HEK293T (cell line): Measurements from ENCODE around the gene SAMSN1.
"Not testable (repeated sequence)": the region's sequence is repeated elsewhere in the genome, so short reads cannot be mapped to it uniquely, and the experiment has no call there.

Source experiments
- CTCF ChIA-PET: fragments of 350-600 bp; formaldehyde crosslinking; extraction: SDS; loops from one replicate; lab custom pipeline; 2021; ENCODE audit warnings: antibody characterized with exemption, inconsistent platforms; lab: Yijun Ruan, JAX
- POLR2A ChIA-PET: fragments of 350-600 bp; formaldehyde crosslinking; extraction: SDS; loops from one replicate; lab custom pipeline; 2020; ENCODE audit warnings: antibody characterized with exemption, inconsistent platforms; lab: Yijun Ruan, JAX
- DNase-seq: peaks from one replicate; pipeline ENCODE4 v3.0.0; 2012; ENCODE audit warnings: mixed read lengths; ENCODE audit errors: extremely low spot score
- ARNT ChIP-seq: fragments of 450-650 bp; IDR thresholded peaks from 2 replicates; pipeline ENCODE4 v1.6.1; 2017; ENCODE audit warnings: mild to moderate bottlenecking
- BHLHE40 ChIP-seq: fragments of 450-650 bp; IDR thresholded peaks from 2 replicates; pipeline ENCODE4 v1.6.1; 2016; ENCODE audit warnings: mild to moderate bottlenecking, moderate library complexity, borderline replicate concordance
- CTBP1 ChIP-seq: fragments of 450-650 bp; IDR thresholded peaks from 2 replicates; pipeline ENCODE4 v1.6.1; 2016; ENCODE audit warnings: borderline replicate concordance
- ELF4 ChIP-seq: fragments of 450-650 bp; IDR thresholded peaks from 2 replicates; pipeline ENCODE4 v1.6.1; 2017; ENCODE audit warnings: antibody characterized with exemption
- FOXA1 ChIP-seq: fragments of 450-650 bp; IDR thresholded peaks from 2 replicates; pipeline ENCODE4 v1.6.1; 2016; ENCODE audit warnings: mild to moderate bottlenecking
- FOXK2 ChIP-seq: fragments of 450-650 bp; IDR thresholded peaks from 2 replicates; pipeline ENCODE4 v1.6.1; 2016; ENCODE audit warnings: mild to moderate bottlenecking
- FOXM1 ChIP-seq: fragments of 450-650 bp; IDR thresholded peaks from 2 replicates; pipeline ENCODE4 v1.6.1; 2017; ENCODE audit warnings: mild to moderate bottlenecking, borderline replicate concordance
- HDGF ChIP-seq: fragments of 450-650 bp; IDR thresholded peaks from 2 replicates; pipeline ENCODE4 v1.6.1; 2017; ENCODE audit warnings: antibody characterized with exemption, borderline replicate concordance
- L3MBTL2 ChIP-seq: fragments of 450-650 bp; conservative IDR thresholded peaks from 2 replicates; pipeline ENCODE4 v1.6.1; 2016; ENCODE audit warnings: mild to moderate bottlenecking
- LEF1 ChIP-seq: fragments of 450-650 bp; IDR thresholded peaks from 2 replicates; pipeline ENCODE4 v1.6.1; 2017; ENCODE audit warnings: mild to moderate bottlenecking, borderline replicate concordance
- NFRKB ChIP-seq: fragments of 450-650 bp; IDR thresholded peaks from 2 replicates; pipeline ENCODE4 v1.6.1; 2016; ENCODE audit warnings: mild to moderate bottlenecking, moderate library complexity
- SP1 ChIP-seq: fragments of 450-650 bp; IDR thresholded peaks from 2 replicates; pipeline ENCODE4 v1.6.1; 2017
- SUZ12 ChIP-seq: fragments of 450-650 bp; IDR thresholded peaks from 2 replicates; pipeline ENCODE4 v1.6.1; 2016; ENCODE audit warnings: mild to moderate bottlenecking
- TARDBP ChIP-seq: fragments of 450-650 bp; IDR thresholded peaks from 2 replicates; pipeline ENCODE4 v1.6.1; 2016
- ZNF384 ChIP-seq: fragments of 450-650 bp; IDR thresholded peaks from 2 replicates; pipeline ENCODE4 v1.6.1; 2016
- TF ChIP-seq, protein P1 (sequence below): fragments of 450-650 bp; IDR thresholded peaks from 2 replicates; pipeline ENCODE4 v1.6.1; 2016

The SAMSN1 gene

DNA sequence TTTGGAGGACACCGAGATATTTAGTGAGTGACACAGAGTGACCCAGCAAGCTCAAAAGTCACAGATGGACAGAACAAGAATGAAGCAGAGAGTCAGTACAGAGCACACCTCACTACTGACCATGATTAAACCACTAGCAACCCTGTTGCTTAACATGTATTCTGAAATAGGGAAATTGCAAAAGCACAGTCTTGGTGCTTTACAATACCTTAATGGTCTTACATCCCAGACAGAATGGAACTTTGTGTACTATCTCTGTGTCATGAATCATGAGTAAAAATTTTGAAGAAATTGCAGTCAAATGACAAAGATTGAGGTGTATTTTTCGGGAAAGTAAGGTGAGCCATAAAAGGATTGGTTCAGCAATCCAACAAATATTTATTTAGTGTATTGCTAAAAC lies 2.7 kb upstream of the SAMSN1 start:
- ChIA-PET CTCF (no interaction called here), POLR2A (no interaction called here)
- DNase-seq = no peak
- TF ChIP-seq, protein P1, sequence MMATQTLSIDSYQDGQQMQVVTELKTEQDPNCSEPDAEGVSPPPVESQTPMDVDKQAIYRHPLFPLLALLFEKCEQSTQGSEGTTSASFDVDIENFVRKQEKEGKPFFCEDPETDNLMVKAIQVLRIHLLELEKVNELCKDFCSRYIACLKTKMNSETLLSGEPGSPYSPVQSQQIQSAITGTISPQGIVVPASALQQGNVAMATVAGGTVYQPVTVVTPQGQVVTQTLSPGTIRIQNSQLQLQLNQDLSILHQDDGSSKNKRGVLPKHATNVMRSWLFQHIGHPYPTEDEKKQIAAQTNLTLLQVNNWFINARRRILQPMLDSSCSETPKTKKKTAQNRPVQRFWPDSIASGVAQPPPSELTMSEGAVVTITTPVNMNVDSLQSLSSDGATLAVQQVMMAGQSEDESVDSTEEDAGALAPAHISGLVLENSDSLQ = no peak
- no peak for TF ChIP-seq L3MBTL2
- no peak for TF ChIP-seq CTBP1
- TF ChIP-seq LEF1 = no peak
- TF ChIP-seq ELF4 = no peak
- TF ChIP-seq SP1 = no peak
- TF ChIP-seq TARDBP = no peak
- no peak for TF ChIP-seq FOXM1
- TF ChIP-seq HDGF = no peak
- TF ChIP-seq ZNF384 = no peak
- no peak for TF ChIP-seq SUZ12
- no peak for TF ChIP-seq FOXK2
- TF ChIP-seq FOXA1 = no peak
- TF ChIP-seq NFRKB = no peak
- TF ChIP-seq BHLHE40 = no peak
- TF ChIP-seq ARNT = no peak

DNA sequence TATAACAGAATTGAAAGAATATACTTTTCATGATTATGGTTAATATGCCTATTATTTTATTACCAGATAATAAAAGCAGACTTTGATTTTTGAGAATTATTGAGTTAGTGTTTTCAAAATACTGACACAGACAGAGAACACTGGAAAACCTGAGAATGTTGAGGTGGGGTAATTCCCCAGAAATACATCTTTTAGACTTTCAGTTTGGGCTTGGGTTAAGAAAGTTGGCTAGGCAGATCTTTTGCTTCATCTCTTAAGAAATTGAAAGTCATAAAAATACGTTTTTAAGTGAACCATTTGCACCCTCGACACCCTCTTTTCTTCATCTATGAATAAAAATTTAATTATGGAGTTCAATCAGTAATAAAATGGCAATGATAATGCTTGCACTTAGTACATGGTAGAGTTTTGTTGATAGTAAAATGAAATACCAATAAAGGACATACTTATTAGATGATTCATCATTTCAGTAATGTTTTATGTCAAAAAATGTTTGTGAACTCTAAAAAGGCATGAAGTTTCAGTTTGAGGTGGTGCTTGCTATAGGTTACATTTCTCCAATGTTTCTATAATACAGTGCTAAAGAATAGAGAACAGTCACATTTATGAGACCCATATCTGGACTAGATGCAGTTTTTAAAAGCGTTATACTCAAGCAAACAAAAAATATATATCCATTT lies 1.9 kb upstream of the SAMSN1 start:
- DNase-seq = no peak
- CTCF ChIA-PET = no interaction called here
- no peak for TF ChIP-seq LEF1
- no peak for TF ChIP-seq FOXM1
- TF ChIP-seq NFRKB = no peak
- TF ChIP-seq ZNF384 = no peak
- TF ChIP-seq SP1 = no peak
- no peak for TF ChIP-seq L3MBTL2
- no peak for TF ChIP-seq FOXA1
- TF ChIP-seq TARDBP = no peak
- no peak for TF ChIP-seq FOXK2
- no peak for TF ChIP-seq SUZ12
- TF ChIP-seq HDGF = no peak
- POLR2A ChIA-PET = no interaction called here

DNA sequence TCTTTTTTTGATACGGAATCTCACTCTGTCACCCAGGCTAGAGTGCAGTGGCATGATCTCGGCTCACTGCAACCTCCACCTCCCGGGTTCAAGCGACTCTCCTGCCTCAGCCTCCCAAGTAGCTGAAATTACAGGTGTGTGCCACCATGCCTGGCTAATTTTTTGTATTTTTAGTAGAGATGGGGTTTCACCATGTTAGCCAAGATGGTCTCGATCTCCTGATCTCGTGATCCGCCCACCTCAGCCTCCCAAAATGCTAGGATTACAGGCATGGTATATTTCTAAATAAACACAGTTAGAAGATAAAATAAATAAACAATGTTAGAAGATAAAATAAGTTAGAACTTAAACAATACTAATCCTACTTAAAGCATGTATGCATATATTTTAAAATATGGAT lies 604 bp upstream of the SAMSN1 start:
- DNase-seq, CTCF ChIA-PET, POLR2A ChIA-PET: not testable (repeated sequence)

DNA sequence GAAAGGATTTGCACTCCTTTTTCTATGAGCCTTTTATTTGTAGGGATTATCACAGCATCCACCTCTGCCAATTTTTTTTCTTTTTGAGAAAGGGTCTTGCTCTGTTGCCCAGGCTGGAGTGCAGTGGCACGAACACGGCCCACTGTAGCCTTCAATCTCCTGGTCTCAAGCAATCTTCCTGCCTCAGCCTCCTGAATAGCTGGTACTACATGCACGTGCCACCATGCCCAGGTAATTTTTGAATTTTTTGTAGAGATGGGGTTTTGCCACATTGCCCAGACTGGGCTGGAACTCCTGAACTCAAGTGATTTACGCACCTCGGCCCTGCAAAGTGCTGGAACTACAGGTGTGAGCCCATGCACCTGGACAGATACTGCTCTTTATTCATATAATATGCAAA lies 2.1 kb downstream of the SAMSN1 start:
- TF ChIP-seq ELF4 (no peak), BHLHE40 (no peak), ARNT (no peak), FOXK2 (no peak), HDGF (no peak), TARDBP (no peak), FOXA1 (no peak), NFRKB (no peak), FOXM1 (no peak), L3MBTL2 (no peak), SUZ12 (no peak), ZNF384 (no peak), SP1 (no peak), LEF1 (no peak), CTBP1 (no peak)
- TF ChIP-seq, protein P1 = no peak
- no peak for DNase-seq
- ChIA-PET CTCF (no interaction called here), POLR2A (no interaction called here)

DNA sequence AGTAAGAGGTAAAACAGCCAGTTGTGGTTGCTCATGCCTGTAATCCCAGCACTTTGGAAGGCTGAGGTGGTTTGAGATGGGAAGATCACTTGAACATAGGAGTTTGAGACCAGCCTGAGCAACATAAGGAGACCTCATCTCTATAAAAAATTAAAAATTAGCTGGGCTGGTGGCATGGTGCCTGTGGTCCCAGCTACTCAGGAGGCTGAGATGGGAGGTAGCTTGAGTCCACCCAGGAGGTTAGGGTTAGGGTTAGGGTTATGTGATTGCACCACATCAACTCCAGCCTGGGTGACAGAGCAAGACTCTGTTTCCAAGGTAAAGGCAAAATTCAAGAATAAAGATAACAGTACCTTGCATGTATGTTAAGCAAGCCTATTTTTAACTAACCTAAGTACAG lies 3.5 kb downstream of the SAMSN1 start:
- TF ChIP-seq ELF4 (no peak), HDGF (no peak), FOXK2 (no peak), L3MBTL2 (no peak), ARNT (no peak), CTBP1 (no peak), FOXM1 (no peak), NFRKB (no peak), BHLHE40 (no peak), FOXA1 (no peak), SUZ12 (no peak), ZNF384 (no peak), SP1 (no peak), LEF1 (no peak), TARDBP (no peak)
- TF ChIP-seq, protein P1 = no peak
- ChIA-PET CTCF (no interaction called here), POLR2A (no interaction called here)
- no peak for DNase-seq

DNA sequence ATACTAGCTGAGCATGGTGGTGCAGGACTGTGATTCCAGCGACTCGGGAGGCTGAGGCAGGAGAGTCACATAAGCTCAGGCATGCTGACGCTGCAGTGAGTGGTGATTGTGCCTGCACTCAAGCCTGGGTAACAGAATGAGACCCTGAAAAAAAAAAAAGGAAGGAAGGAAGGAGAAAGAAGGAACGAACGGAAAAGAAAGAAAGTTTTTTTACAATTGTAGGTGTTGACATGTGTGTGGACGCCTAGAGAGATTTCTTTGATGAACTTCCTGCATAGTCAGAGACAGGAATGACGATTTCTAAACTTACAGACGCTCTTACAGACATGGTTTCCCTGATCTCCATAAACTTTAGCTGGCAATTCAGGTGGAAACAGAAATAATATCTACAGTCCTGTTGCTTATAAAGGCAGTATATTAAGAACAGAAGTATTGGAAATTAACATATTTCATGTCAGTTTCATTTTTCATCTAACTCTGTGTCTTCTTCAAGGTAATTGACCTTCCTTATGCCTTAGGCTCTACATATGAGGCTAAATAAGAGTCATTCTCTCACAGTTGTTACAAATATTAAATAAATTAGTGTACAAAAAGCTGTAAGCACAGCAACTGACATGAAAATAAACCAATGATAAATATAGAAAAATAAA lies 4.1 kb downstream of the SAMSN1 start:
- no peak for DNase-seq
- TF ChIP-seq L3MBTL2 (no peak), FOXM1 (no peak), CTBP1 (no peak), FOXA1 (no peak), ELF4 (no peak), TARDBP (no peak), FOXK2 (no peak), ARNT (no peak), NFRKB (no peak), SP1 (no peak), LEF1 (no peak), BHLHE40 (no peak)
- POLR2A ChIA-PET = no interaction called here
- CTCF ChIA-PET = no interaction called here
